ENCODE data around the gene USP53.

Gene USP53

GRCh38 chr4:119233191-119233590 lies 20.7 kb downstream of the USP53 start:
- no peak for DNase-seq (ENCODE audit: low read depth)
- TF ChIP-seq CTCF (IDR thresholded peaks at IDR 0.05; ENCODE audit: low read length, missing control alignments), result no peak
- H3K4me3 ChIP-seq (replicated peaks; ENCODE audit: low read depth, low read length), result no peak overlapping the region

GRCh38 chr4:119233750-119234149 lies 21.2 kb downstream of the USP53 start:
- no peak overlapping the region for H3K4me3 ChIP-seq (replicated peaks; ENCODE audit: low read depth, low read length)
- DNase-seq (ENCODE audit: low read depth), result peak; percentile 47
- no peak for TF ChIP-seq CTCF (IDR thresholded peaks at IDR 0.05; ENCODE audit: low read length, missing control alignments)

GRCh38 chr4:119237201-119237600 lies 24.7 kb downstream of the USP53 start:
- no peak for DNase-seq (ENCODE audit: low read depth)
- TF ChIP-seq CTCF (IDR thresholded peaks at IDR 0.05; ENCODE audit: low read length, missing control alignments), result no peak
- no peak overlapping the region for H3K4me3 ChIP-seq (replicated peaks; ENCODE audit: low read depth, low read length)

- no peak for DNase-seq (ENCODE audit: low read depth)
- no peak overlapping the region for H3K4me3 ChIP-seq (replicated peaks; ENCODE audit: low read depth, low read length)
- no peak for TF ChIP-seq CTCF (IDR thresholded peaks at IDR 0.05; ENCODE audit: low read length, missing control alignments)
These were observed 25.1 kb downstream of the USP53 start for GRCh38 chr4:119237642-119238041.

- peak; percentile 23 for DNase-seq (ENCODE audit: low read depth)
- no peak overlapping the region for H3K4me3 ChIP-seq (replicated peaks; ENCODE audit: low read depth, low read length)
- TF ChIP-seq CTCF (IDR thresholded peaks at IDR 0.05; ENCODE audit: low read length, missing control alignments), result no peak
These were observed 25.7 kb downstream of the USP53 start for GRCh38 chr4:119238068-119238722.

GRCh38 chr4:119240128-119240527 lies 27.6 kb downstream of the USP53 start:
- no peak overlapping the region for H3K4me3 ChIP-seq (replicated peaks; ENCODE audit: low read depth, low read length)
- no peak for TF ChIP-seq CTCF (IDR thresholded peaks at IDR 0.05; ENCODE audit: low read length, missing control alignments)
- DNase-seq (ENCODE audit: low read depth), result no peak

GRCh38 chr4:119240568-119240967 lies 28.1 kb downstream of the USP53 start:
- DNase-seq (ENCODE audit: low read depth), result no peak
- TF ChIP-seq CTCF (IDR thresholded peaks at IDR 0.05; ENCODE audit: low read length, missing control alignments), result no peak

More at GRCh38 chr4:119240568-119240967, 28.1 kb downstream of the USP53 start:
- H3K4me3 ChIP-seq (replicated peaks; ENCODE audit: low read depth, low read length), result no peak overlapping the region
